Kidney epithelial cell (primary cell): ENCODE results near the gene DNAJB12. TPM values are rescaled to one million over a fixed set of nuclear protein-coding genes. Genes with fewer than 3 reads are reported as not detected.
"Not testable (repeated sequence)": the region's sequence is repeated elsewhere in the genome, so short reads cannot be mapped to it uniquely, and the experiment has no call there.

Experiments used
- DNase-seq: peaks from one replicate; pipeline ENCODE4 v3.0.0-alpha.2; 2010; ENCODE audit warnings: low read depth
- H3K27me3 ChIP-seq: 2 replicates; pipeline ENCODE4 v1.6.0; 2011; ENCODE audit warnings: low read length; ENCODE audit not compliant: control insufficient read depth, insufficient read depth
- H3K36me3 ChIP-seq: 2 replicates; pipeline ENCODE4 v1.5.1; 2011; ENCODE audit warnings: low read length; ENCODE audit not compliant: control insufficient read depth, insufficient read depth
- H3K4me3 ChIP-seq: 2 replicates; pipeline ENCODE4 v1.5.1; 2011; ENCODE audit warnings: low read depth, mild to moderate bottlenecking, control low read depth, low read length
- CTCF ChIP-seq: IDR thresholded peaks from 2 replicates; pipeline ENCODE4 v1.5.1; 2011; ENCODE audit warnings: mild to moderate bottlenecking, moderate library complexity, low read length, control low read depth, inconsistent platforms; ENCODE audit not compliant: insufficient read depth, poor library complexity, severe bottlenecking
- total RNA-seq: library from RNA; depleted of rRNA; stranded (reverse); fragments of >200 nt; gene quantifications from 2 replicates; pipeline ENCODE4 v1.2.3, GENCODE V29; 2015

DNAJB12 gene
- total RNA-seq, 1 donor from 2014 or later: 34.4 TPM

GRCh38 chr10:72328045-72328828 is 26.5 kb downstream of the DNAJB12 start:
- peak; percentile 66 for TF ChIP-seq CTCF
- Histone ChIP-seq H3K36me3 (no peaks in the 10 kb centered on the region), H3K27me3 (no peaks in the 10 kb centered on the region), H3K4me3 (no peak overlapping the region)
- no peak for DNase-seq

- H3K4me3 ChIP-seq, DNase-seq, H3K36me3 ChIP-seq, H3K27me3 ChIP-seq: not testable (repeated sequence)
Measured at GRCh38 chr10:72326665-72327603, 27.8 kb downstream of the DNAJB12 start.

DNA sequence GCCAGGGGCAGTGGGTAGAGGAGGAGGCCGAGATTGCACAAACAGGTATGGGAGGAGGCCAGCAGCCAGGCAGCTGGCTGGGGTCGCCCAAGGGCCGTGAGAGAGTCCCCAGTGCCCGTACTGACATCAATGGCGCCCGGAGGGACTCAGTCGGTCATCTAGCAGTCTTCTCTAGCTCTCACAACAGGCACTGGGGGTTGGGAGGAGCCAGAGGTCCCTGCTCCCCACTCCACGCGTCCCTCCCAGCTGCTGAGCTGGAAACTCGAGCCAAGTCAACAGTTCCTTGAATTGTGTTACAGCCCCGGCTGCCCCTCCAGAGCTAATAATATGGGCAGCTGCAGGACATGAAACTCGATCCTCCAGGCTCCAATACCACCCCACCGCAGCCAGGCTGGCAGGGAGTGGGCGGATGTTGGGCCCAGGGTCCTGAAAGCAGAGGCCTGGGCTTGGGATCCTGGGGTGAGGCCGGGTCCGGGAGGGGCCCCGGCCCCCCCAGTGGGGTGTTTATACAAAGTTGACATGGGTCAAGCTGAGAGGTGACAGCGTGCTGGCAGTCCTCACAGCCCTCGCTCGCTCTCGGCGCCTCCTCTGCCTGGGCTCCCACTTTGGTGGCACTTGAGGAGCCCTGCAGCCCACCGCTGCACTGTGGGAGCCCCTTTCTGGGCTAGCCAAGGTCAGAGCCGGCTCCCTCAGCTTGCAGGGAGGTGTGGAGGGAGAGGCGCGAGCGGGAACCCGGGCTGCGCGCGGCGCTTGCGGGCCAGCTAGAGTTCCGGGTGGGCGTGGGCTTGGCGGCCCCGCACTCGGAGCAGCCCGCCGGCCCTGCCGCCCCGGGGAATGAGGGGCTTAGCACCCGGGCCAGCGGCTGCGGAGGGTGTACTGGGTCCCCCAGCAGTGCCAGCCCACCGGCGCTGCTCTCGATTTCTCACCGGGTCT is 29.2 kb downstream of the DNAJB12 start:
- not testable (repeated sequence) for H3K4me3 ChIP-seq, H3K27me3 ChIP-seq, H3K36me3 ChIP-seq, DNase-seq

DNA sequence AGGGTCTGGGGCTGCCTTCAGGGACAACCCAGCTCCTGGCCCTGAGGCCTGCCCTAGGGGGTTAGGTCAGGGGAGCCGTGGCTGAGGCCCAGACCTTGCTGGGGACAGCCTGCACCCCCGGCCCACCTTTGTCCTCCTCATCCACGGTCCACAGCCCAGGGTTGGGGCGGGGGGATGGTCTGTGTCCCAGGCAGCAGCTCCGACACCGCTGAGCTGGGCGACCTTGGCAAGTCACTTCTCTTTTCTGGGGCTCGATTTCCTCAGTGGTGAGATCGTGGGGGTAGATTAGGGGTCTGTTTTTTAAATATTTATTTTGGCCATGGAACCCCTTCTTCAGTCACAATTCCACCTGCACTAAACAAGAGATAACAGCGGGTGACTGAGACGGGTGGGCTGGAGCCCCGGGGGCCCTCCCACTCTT is 30.9 kb downstream of the DNAJB12 start:
- no peak for DNase-seq
- TF ChIP-seq CTCF: no peak
- no peaks in the 10 kb centered on the region for H3K27me3 ChIP-seq
- H3K4me3 ChIP-seq: no peak overlapping the region
- no peaks in the 10 kb centered on the region for H3K36me3 ChIP-seq

DNA sequence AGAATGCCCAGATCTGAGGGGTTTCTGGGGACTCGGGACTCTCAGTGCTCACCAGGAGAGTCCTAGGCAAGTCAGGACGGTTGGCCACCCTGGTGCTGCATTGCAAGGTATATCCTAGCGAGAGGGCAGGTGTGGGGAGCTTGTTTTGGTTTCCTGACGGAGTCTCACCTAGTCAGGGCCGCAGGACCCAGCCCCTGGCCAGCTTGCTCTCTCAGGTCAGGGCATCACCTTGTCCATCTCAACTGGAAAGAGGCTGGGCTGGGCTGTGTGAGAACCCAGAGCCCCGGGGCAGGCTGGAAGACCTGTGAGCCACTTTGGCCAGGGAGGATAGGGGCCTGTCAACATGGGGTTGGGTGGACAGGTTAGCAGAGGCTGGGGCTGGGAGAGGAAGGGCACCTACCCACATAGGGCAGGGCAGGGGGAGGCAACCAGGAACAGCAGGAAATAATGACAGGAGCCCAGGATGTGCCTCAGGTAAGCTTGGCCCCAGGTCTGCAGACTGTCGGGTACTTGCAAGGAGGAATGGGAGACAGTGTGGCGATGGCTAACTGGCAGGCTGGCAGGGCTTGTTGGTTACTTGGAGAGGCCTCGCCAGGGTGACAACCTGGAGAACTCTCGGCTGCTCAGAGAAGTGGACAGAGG is 31.5 kb downstream of the DNAJB12 start:
- no peaks in the 10 kb centered on the region for H3K27me3 ChIP-seq
- no peak for DNase-seq
- H3K4me3 ChIP-seq: no peak overlapping the region
- TF ChIP-seq CTCF: no peak
- H3K36me3 ChIP-seq: no peaks in the 10 kb centered on the region

DNA sequence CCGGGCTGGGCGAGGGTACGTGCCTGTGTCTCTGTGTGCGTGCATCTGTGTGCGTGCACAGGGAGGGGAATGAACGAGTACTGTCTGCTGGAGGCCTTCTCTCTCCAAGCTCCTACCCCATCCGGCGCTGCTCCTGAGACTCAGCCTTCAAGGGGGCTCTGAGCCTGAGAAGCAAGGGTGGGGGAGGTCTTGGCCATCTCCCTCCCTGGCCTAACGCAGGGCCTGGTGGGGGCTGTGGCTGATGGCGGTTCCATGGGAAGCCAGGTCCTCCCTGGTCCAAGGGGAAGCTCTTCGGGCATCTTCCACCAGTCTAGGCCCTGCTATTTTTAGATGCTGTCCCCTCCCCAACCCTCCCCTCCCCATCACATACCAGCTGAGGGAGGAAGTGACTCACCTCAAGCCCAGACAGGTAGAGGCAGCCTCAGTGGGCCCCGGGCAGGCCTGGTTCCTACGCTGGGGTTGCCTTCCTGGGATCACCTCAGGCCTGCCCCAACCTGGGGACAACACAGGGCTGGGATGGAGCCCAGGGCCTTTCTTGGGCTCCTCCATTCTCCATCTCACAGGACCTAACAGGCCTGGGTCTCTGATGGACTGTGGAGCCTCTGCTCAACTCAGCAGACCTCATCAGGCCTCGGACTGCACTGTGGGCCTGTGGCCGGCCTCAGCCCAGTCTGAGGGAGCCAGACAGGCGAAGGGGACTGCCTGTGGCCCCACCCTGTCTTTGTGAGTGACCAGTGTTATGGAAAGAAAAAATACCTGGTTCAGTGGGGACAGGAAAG is 32.2 kb downstream of the DNAJB12 start:
- H3K27me3 ChIP-seq: no peaks in the 10 kb centered on the region
- no peaks in the 10 kb centered on the region for H3K36me3 ChIP-seq
- no peak for TF ChIP-seq CTCF
- no peak for DNase-seq
- H3K4me3 ChIP-seq: no peak overlapping the region
